GM12801 (cell line): Measurements from ENCODE around the gene LHCGR.

ENCODE experiments used
- TF ChIP-seq, protein P1 (sequence below): IDR thresholded peaks from one replicate; pipeline ENCODE4 v1.5.1; 2011; ENCODE audit warnings: control low read depth; ENCODE audit not compliant: insufficient read length; ENCODE audit errors: extremely low read depth

The LHCGR gene

GRCh38 chr2:48691935-48692691, 63.4 kb downstream of the LHCGR start:
- TF ChIP-seq, protein P1, sequence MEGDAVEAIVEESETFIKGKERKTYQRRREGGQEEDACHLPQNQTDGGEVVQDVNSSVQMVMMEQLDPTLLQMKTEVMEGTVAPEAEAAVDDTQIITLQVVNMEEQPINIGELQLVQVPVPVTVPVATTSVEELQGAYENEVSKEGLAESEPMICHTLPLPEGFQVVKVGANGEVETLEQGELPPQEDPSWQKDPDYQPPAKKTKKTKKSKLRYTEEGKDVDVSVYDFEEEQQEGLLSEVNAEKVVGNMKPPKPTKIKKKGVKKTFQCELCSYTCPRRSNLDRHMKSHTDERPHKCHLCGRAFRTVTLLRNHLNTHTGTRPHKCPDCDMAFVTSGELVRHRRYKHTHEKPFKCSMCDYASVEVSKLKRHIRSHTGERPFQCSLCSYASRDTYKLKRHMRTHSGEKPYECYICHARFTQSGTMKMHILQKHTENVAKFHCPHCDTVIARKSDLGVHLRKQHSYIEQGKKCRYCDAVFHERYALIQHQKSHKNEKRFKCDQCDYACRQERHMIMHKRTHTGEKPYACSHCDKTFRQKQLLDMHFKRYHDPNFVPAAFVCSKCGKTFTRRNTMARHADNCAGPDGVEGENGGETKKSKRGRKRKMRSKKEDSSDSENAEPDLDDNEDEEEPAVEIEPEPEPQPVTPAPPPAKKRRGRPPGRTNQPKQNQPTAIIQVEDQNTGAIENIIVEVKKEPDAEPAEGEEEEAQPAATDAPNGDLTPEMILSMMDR, result no peak

DNA sequence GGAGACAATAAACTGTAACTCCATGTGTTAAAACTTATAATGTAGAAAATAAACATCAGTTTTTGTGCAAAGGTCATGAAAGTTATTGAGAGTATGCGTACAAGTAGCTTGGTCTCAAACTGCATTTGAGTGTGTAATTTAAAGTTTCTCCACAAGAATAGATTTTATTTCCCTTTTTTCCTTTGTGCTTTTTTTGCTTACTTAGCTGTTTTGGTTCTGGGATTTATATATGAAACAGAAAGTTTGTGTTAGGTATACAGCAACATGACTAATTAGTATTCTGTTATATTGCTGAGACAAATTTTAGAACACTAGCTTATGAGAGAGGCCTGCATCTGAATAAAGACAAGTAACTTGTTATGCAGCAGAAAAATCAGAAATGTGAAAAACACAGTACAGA, 70.4 kb downstream of the LHCGR start:
- TF ChIP-seq, protein P1, result no peak

DNA sequence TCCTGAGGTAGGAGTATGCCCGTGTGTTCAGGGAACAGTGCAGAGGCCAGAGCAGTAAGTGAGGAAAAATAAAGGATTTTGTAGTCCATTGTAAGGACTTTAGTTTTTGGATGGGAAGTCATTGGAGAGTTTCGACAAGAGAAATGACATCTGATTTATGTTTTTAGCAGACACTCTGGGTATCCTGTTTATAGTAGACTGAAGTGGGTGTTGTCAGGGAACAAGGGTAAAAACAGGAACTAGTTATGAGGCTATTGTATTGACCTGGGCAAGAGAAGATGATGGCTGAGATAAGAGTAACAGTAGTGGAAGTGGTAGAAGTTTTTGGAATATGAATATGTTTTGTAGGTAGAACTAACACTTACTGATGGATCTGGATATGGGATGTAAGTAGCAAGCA, 78.1 kb downstream of the LHCGR start:
- TF ChIP-seq, protein P1, result no peak

DNA sequence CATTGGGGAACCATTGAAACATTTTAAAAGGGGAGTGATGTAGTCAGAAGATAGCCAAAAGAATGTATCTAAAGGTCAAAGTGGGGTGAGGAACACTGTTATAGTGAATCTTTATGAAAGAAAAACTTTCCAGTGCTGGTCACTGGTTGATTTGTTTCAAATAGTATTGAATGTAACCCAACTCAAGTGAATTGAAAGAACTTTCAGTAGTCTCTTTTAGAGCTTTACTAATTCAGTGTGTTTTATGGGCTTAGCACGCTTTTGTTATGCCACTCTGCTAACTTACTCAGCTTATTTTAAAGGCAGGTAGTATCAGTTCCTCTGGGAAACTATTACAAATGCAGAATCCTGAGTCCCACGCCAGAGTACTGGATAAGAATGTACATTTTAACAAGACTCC, 80.6 kb downstream of the LHCGR start:
- TF ChIP-seq, protein P1, result no peak

GRCh38 chr2:48673581-48673980, 81.9 kb downstream of the LHCGR start:
- TF ChIP-seq, protein P1, result no peak

DNA sequence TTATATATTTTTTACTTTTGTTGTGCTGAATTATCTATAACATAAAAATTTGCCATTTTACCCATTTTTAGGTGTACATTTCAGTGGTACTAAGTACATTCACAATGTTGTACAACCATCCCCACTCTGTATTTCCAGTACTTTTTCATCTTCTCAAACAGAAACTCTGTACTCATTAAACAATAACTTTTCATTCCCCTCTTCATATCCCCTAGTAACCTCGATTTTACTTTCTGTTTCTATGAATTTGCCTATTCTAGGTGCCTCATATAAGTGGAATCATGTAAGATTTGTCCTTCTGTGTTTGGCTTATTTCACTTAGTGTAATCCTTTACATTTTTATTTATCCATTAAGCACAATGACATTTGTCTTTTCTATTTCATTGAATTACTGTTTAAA, 86.5 kb downstream of the LHCGR start:
- TF ChIP-seq, protein P1, result no peak

DNA sequence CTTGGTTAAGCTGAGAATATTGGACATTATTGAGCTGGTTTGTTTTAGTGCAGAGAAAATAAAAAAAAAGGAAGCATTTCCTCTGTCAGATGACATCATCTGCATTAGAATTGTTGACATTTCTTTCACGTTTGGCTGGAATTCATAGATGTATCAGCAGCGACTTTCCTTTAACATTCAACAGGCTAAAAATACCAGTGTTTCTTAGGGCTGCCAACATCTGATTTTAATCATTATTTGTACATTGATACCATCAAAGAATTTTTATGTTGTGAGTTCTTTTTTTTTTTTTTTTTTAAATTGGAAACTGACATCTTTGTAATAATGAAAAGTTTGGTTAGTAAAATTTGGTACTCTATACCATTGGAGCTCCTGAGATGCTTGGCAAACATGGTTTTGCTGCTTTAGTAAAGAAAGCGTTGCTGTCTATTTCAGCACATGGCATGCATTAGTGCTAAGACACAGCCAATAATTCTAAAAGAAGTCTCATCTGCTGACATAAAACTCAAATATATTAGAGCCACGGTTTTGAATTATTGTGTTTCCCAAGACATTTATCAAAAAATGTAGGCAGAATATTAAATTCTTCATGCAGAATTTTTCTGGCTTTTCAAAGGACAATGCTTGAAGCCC, 104.2 kb downstream of the LHCGR start:
- TF ChIP-seq, protein P1, result no peak
